ENCODE results near the gene CTNNAL1.

DNA sequence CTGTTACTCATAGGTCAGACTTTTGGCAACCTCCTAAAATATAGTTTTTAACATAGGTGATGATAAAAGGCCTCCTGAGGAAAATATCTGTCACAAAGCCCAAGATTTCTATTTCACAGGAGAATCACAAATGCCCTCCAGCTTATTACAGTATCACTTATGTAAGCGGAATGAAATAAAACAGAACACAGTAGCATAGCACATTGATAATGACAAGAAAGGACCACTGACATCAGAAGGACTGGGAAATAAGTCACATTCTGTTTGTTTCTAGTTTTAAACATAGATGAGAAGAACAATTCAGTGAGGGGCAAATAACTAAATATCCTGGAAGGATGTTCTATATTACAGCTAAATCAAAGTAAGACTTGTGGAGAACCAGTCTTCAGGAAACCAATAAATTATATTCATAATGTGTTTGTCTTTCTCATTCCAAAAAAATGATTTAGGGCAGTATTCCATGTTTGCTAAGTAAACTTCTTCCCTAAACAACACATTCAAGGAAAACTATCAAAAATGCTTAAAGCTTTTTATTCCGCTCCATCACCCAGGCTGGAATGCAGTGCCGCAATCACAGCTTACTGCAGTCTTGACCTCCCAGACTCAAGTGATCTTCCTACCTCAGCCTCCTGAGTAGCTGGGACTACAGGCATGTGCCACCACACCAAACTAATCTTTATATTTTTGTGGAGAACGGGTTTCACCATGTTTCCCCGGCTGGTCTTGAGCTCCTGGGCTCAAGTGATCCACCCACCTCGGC, 20.8 kb upstream of the CTNNAL1 start:
- TF ChIP-seq, protein P1, sequence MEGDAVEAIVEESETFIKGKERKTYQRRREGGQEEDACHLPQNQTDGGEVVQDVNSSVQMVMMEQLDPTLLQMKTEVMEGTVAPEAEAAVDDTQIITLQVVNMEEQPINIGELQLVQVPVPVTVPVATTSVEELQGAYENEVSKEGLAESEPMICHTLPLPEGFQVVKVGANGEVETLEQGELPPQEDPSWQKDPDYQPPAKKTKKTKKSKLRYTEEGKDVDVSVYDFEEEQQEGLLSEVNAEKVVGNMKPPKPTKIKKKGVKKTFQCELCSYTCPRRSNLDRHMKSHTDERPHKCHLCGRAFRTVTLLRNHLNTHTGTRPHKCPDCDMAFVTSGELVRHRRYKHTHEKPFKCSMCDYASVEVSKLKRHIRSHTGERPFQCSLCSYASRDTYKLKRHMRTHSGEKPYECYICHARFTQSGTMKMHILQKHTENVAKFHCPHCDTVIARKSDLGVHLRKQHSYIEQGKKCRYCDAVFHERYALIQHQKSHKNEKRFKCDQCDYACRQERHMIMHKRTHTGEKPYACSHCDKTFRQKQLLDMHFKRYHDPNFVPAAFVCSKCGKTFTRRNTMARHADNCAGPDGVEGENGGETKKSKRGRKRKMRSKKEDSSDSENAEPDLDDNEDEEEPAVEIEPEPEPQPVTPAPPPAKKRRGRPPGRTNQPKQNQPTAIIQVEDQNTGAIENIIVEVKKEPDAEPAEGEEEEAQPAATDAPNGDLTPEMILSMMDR (IDR thresholded peaks at IDR 0.05; ENCODE audit: low read depth, low read length): no peak
- no peak for TF ChIP-seq EZH2phosphoT487 (IDR thresholded peaks at IDR 0.05; ENCODE audit: low read depth)
